Measurements from ENCODE around the gene MRPL24. TPM values are rescaled to one million over a fixed set of nuclear protein-coding genes. Genes with fewer than 3 reads are reported as not detected.

MRPL24 gene
- total and polyA plus RNA-seq, 2 of the 8 experiments (the other 6 are each of a cell fraction or from before 2014, with no cell fraction given) = 29.7 to 35.2 TPM

DNA sequence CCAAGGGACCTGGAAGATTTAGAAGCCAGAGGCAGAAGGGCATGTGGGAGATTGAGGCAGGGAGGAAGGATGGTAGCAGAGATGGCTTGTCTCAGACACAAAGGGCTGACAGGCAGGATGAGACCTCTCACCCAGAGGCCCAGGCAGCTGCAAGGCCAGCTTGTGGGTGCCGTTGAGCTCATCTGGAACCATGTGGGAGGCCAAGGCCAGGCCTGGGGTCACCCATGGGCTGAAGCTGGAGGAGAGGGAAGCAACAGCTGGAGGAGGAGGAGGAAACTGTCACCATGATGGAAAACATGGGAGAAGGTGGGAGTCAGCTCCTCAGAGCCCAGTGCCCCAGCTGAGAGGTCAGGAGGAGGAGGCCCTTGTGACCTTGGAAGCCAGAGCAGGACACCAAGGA lies 41.9 kb downstream of the MRPL24 start:
- Histone ChIP-seq H2AFZ (ENCODE audit: low read length) (no peak overlapping the region), H4K8ac (ENCODE audit: extremely low read depth, insufficient read depth, low read length) (no peak overlapping the region), H3K14ac (ENCODE audit: insufficient read length) (no peak overlapping the region), H2BK15ac (ENCODE audit: low read length) (no peak overlapping the region), H3K4me2 (ENCODE audit: insufficient read depth in 1 of 2, low read depth in 2 of 2, low read length in 2 of 2) (no peak overlapping the region), H3K27me3 (replicated peaks in 1 of 4; ENCODE audit: control insufficient read depth in 3 of 4, extremely low read depth in 1 of 4, insufficient read depth in 3 of 4, low read length in 3 of 4) (peaks cover 0 to 6% (median 1%) of the 10 kb centered on the region in 4 experiments; a peak in 4 of 7 replicates), H3K79me2 (ENCODE audit: control insufficient read depth in 1 of 2, insufficient read depth in 2 of 2, low read length in 2 of 2) (peaks cover 5 to 14% of the 10 kb centered on the region in 2 experiments; a peak in 2 of 4 replicates), H3K4me3 (ENCODE audit: extremely low read depth in 1 of 4, insufficient read depth in 2 of 4, low read depth in 3 of 4, low read length in 4 of 4) (no peak overlapping the region), H3K9ac (replicated peaks in 1 of 4; ENCODE audit: extremely low read depth in 1 of 4, low read depth in 3 of 4, low read length in 3 of 4) (no peak overlapping the region), H3K27ac (ENCODE audit: low read depth, low read length) (no peak overlapping the region), H3K4me1 (replicated peaks in 1 of 4; ENCODE audit: control insufficient read depth in 3 of 4, insufficient read depth in 4 of 4, low read length in 3 of 4) (peaks cover 13 to 18% (median 16%) of the 10 kb centered on the region in 4 experiments), H3K23ac (ENCODE audit: insufficient read length) (no peak overlapping the region), H2AK5ac (ENCODE audit: low read depth, low read length) (no peak overlapping the region), H2BK120ac (replicated peaks; ENCODE audit: low read depth, low read length) (no peak overlapping the region), H2BK20ac (ENCODE audit: low read length) (no peak overlapping the region), H3K9me3 (ENCODE audit: insufficient read depth in 2 of 2, low read depth in 1 of 2, low read length in 1 of 2) (no peaks in the 10 kb centered on the region), H3K79me1 (ENCODE audit: low read depth, low read length) (peaks cover 4% of the 10 kb centered on the region; the same call in 1 of the 2 replicates), H3K18ac (ENCODE audit: extremely low read depth, low read length) (no peak overlapping the region), H3K56ac (replicated peaks; ENCODE audit: insufficient read length, low read depth, low read length) (no peak overlapping the region), H4K91ac (replicated peaks; ENCODE audit: insufficient read length, low read length) (no peak overlapping the region), H3K23me2 (ENCODE audit: low read depth, low read length) (peaks cover 3% of the 10 kb centered on the region; the same call in 1 of the 2 replicates), H2BK5ac (ENCODE audit: low read depth, low read length) (no peak overlapping the region), H3K36me3 (ENCODE audit: control insufficient read depth in 2 of 4, insufficient read depth in 4 of 4, low read length in 3 of 4) (peaks cover 14 to 44% (median 26%) of the 10 kb centered on the region in 4 experiments), H4K20me1 (replicated peaks in 1 of 2; ENCODE audit: control insufficient read depth in 1 of 2, insufficient read depth in 2 of 2, low read length in 2 of 2) (peaks cover 6 to 12% of the 10 kb centered on the region in 2 experiments), H3K4ac (replicated peaks; ENCODE audit: insufficient read length, low read depth, low read length) (no peak overlapping the region), H4K5ac (ENCODE audit: insufficient read length, low read depth, low read length) (no peak overlapping the region), H2BK12ac (ENCODE audit: low read depth, low read length) (no peak overlapping the region)
- ChIA-PET POLR2A (ENCODE audit: partially characterized antibody) (interaction anchor here (1.0 to 13.9 kb wide), 6 partner anchors 9 to 106 kb away, joined by 3 to 530 read pairs (median 3); partner anchors contain the start of genes CRABP2, HDGF, ISG20L2 and METTL25B), CTCF (ENCODE audit: partially characterized antibody) (interaction anchor here (0.6 to 66.0 kb wide), 3 partner anchors 6 to 75 kb away, joined by 4 to 4284 read pairs (median 4284); partner anchors contain the start of genes CRABP2, ISG20L2, METTL25B and NES)
- 94% methylated on average over 1 of the region's 1 CpG; no CpG with 5 or more reads in 1 of the 2 experiments for WGBS, 2 experiments (ENCODE audit: extremely low coverage in 1 of 2, insufficient coverage in 1 of 2, insufficient read length in 1 of 2, insufficient replicate concordance in 2 of 2, low coverage in 1 of 2, low lambda C conversion rate in 2 of 2, missing lambda C conversion rate in 1 of 2)
- FAIRE-seq (no peak), DNase-seq (ENCODE audit: low read depth in 1 of 2, low spot score in 2 of 2) (no peak)
- TF ChIP-seq CBX5 (IDR thresholded peaks at IDR 0.05; ENCODE audit: low read depth, low read length) (no peak), TEAD4 (IDR thresholded peaks at IDR 0.05; ENCODE audit: low read depth, low read length) (no peak), TCF12 (IDR thresholded peaks at IDR 0.05; ENCODE audit: low read depth, low read length) (no peak), TBP (IDR thresholded peaks at IDR 0.05; ENCODE audit: low read depth, low read length) (no peak), ASH2L (IDR thresholded peaks at IDR 0.05; ENCODE audit: low read length) (no peak), CHD2 (IDR thresholded peaks at IDR 0.05; ENCODE audit: low read length) (no peak), MAFK (IDR thresholded peaks at IDR 0.05; ENCODE audit: low read depth, low read length) (no peak), JUND (IDR thresholded peaks at IDR 0.05; ENCODE audit: low read length) (no peak), TAF7 (optimal IDR thresholded peaks at IDR 0.05; ENCODE audit: borderline replicate concordance, low read depth, low read length) (no peak), RFX5 (IDR thresholded peaks at IDR 0.05; ENCODE audit: borderline replicate concordance, low read depth, low read length) (no peak)
- TF ChIP-seq, protein P1, sequence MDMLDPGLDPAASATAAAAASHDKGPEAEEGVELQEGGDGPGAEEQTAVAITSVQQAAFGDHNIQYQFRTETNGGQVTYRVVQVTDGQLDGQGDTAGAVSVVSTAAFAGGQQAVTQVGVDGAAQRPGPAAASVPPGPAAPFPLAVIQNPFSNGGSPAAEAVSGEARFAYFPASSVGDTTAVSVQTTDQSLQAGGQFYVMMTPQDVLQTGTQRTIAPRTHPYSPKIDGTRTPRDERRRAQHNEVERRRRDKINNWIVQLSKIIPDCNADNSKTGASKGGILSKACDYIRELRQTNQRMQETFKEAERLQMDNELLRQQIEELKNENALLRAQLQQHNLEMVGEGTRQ (IDR thresholded peaks at IDR 0.05; ENCODE audit: low read length) = no peak
- TF ChIP-seq, protein P2, sequence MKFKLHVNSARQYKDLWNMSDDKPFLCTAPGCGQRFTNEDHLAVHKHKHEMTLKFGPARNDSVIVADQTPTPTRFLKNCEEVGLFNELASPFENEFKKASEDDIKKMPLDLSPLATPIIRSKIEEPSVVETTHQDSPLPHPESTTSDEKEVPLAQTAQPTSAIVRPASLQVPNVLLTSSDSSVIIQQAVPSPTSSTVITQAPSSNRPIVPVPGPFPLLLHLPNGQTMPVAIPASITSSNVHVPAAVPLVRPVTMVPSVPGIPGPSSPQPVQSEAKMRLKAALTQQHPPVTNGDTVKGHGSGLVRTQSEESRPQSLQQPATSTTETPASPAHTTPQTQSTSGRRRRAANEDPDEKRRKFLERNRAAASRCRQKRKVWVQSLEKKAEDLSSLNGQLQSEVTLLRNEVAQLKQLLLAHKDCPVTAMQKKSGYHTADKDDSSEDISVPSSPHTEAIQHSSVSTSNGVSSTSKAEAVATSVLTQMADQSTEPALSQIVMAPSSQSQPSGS (IDR thresholded peaks at IDR 0.05; ENCODE audit: low read length) = no peak

Data from H1 (cell line).